IMR-90 (cell line): Measurements from ENCODE around the gene SKP1. TPM values are rescaled to one million over a fixed set of nuclear protein-coding genes. Genes with fewer than 3 reads are reported as not detected.

ENCODE experiments used
- ATAC-seq: fragments of 200-7000 bp; cut with Tn5 transposase; 2 replicates; pipeline ENCODE4 v1.9.1; 2020; ENCODE audit warnings: low read depth, mild to moderate bottlenecking, moderate library complexity
- BruUV-seq: library from RNA; stranded (reverse); fragments of 400-500 nt; replicated peaks from 2 replicates; lab custom pipeline; 2021; lab: Mats Ljungman, UMichigan
- CTCF ChIA-PET: fragments of 300-600 bp; formaldehyde crosslinking; extraction: SDS; loops from one replicate; lab custom pipeline; 2021; ENCODE audit warnings: antibody characterized with exemption; lab: Yijun Ruan, JAX
- POLR2A ChIA-PET: fragments of 300-600 bp; sonication (Branson Sonifier 250); formaldehyde crosslinking; loops from one replicate; lab custom pipeline; 2022; ENCODE audit warnings: antibody characterized with exemption; ENCODE audit not compliant: unreplicated experiment; lab: Charles Lee
- DNase-seq: peaks from one replicate; pipeline ENCODE4 v3.0.0; 2013
- H2AFZ ChIP-seq: replicated peaks from 2 replicates; pipeline ENCODE3; 2013; ENCODE audit warnings: low read length, mild to moderate bottlenecking; ENCODE audit not compliant: poor library complexity
- H2AK5ac ChIP-seq: 2 replicates; pipeline ENCODE4 v1.6.1; 2013; ENCODE audit warnings: low read depth, low read length, inconsistent platforms
- H2AK9ac ChIP-seq: replicated peaks from 2 replicates; pipeline ENCODE3; 2013; ENCODE audit warnings: mild to moderate bottlenecking, low read depth, low read length, moderate library complexity; ENCODE audit not compliant: poor library complexity
- H2BK120ac ChIP-seq: 2 replicates; pipeline ENCODE4 v1.6.1; 2013; ENCODE audit warnings: low read depth, low read length, inconsistent platforms
- H2BK15ac ChIP-seq: 3 replicates; pipeline ENCODE4 v1.6.1; 2013; ENCODE audit warnings: low read depth, low read length, inconsistent platforms
- H2BK20ac ChIP-seq: 2 replicates; pipeline ENCODE4 v1.6.1; 2013; ENCODE audit warnings: low read depth, mild to moderate bottlenecking, inconsistent platforms, low read length, moderate library complexity
- H2BK5ac ChIP-seq: 2 replicates; pipeline ENCODE4 v1.6.1; 2013; ENCODE audit warnings: mild to moderate bottlenecking, low read depth, low read length, inconsistent platforms; ENCODE audit not compliant: poor library complexity, severe bottlenecking
- H3K14ac ChIP-seq: replicated peaks from 2 replicates; pipeline ENCODE4 v1.6.1; 2013; ENCODE audit warnings: low read depth, low read length, inconsistent platforms
- H3K18ac ChIP-seq: 2 replicates; pipeline ENCODE4 v1.6.1; 2013; ENCODE audit warnings: low read depth, low read length, control low read depth
- H3K23ac ChIP-seq: 2 replicates; pipeline ENCODE4 v1.6.1; 2013; ENCODE audit warnings: low read depth, low read length, inconsistent platforms
- H3K27ac ChIP-seq: 2 replicates; pipeline ENCODE4 v1.5.1; 2013; ENCODE audit warnings: mild to moderate bottlenecking, control low read depth, low read length; ENCODE audit not compliant: insufficient read depth
- H3K27me3 ChIP-seq: 2 replicates; pipeline ENCODE4 v1.6.1; 2013; ENCODE audit warnings: low read length; ENCODE audit not compliant: control insufficient read depth, insufficient read depth
- H3K36me3 ChIP-seq: 2 replicates; pipeline ENCODE4 v1.6.1; 2013; ENCODE audit warnings: low read length, mixed read lengths; ENCODE audit not compliant: control insufficient read depth, insufficient read depth
- H3K4ac ChIP-seq: 2 replicates; pipeline ENCODE4 v1.6.1; 2013; ENCODE audit warnings: low read depth, low read length, inconsistent platforms
- H3K4me1 ChIP-seq: 2 replicates; pipeline ENCODE4 v1.6.1; 2013; ENCODE audit warnings: low read length, mixed read lengths; ENCODE audit not compliant: control insufficient read depth, insufficient read depth
- H3K4me2 ChIP-seq: 2 replicates; pipeline ENCODE4 v1.6.1; 2013; ENCODE audit warnings: low read depth, mild to moderate bottlenecking, control low read depth, low read length, moderate library complexity
- H3K4me3 ChIP-seq: 2 replicates; pipeline ENCODE4 v1.5.1; 2013; ENCODE audit warnings: low read depth, mild to moderate bottlenecking, control low read depth, low read length, moderate library complexity; ENCODE audit not compliant: insufficient read depth
- H3K56ac ChIP-seq: 2 replicates; pipeline ENCODE4 v1.6.1; 2013; ENCODE audit warnings: low read length, inconsistent platforms; ENCODE audit not compliant: insufficient read depth; ENCODE audit errors: extremely low read depth
- H3K79me1 ChIP-seq, 2 experiments: 2 replicates each; pipeline ENCODE4 v1.6.1; 2013; ENCODE audit warnings: low read length in 2 of 2, inconsistent platforms in 1 of 2, low read depth in 1 of 2
- H3K9ac ChIP-seq: 2 replicates; pipeline ENCODE4 v1.6.1; 2013; ENCODE audit warnings: low read depth, low read length, control low read depth
- H3K9me1 ChIP-seq: 2 replicates; pipeline ENCODE4 v1.6.1; 2013; ENCODE audit warnings: low read length, inconsistent platforms; ENCODE audit not compliant: insufficient read depth
- H3K9me3 ChIP-seq: 2 replicates; pipeline ENCODE4 v1.6.1; 2013; ENCODE audit warnings: low read length; ENCODE audit not compliant: control insufficient read depth, insufficient read depth
- H4K20me1 ChIP-seq: 2 replicates; pipeline ENCODE4 v1.6.1; 2013; ENCODE audit warnings: low read length, inconsistent platforms; ENCODE audit not compliant: insufficient read depth
- H4K5ac ChIP-seq: 2 replicates; pipeline ENCODE4 v1.6.1; 2013; ENCODE audit warnings: mild to moderate bottlenecking, low read depth, low read length, control low read depth
- H4K8ac ChIP-seq, 2 experiments: 2 replicates each; pipeline ENCODE4 v1.6.1; 2013; ENCODE audit warnings: low read depth in 2 of 2, low read length in 2 of 2, control low read depth in 1 of 2, inconsistent platforms in 1 of 2
- H4K91ac ChIP-seq: 2 replicates; pipeline ENCODE4 v1.6.1; 2013; ENCODE audit warnings: low read depth, low read length, inconsistent platforms; ENCODE audit not compliant: insufficient read depth
- BHLHE40 ChIP-seq: fragments of 150-350 bp; IDR thresholded peaks from 2 replicates; pipeline ENCODE4 v1.6.1; 2016; ENCODE audit warnings: mild to moderate bottlenecking, low read depth, low read length
- CEBPB ChIP-seq: IDR thresholded peaks from 2 replicates; pipeline ENCODE4 v1.6.1; 2012; ENCODE audit warnings: low read depth, low read length, improper control_type of control experiment
- CHD1 ChIP-seq: IDR thresholded peaks from 2 replicates; pipeline ENCODE4 v1.6.1; 2012; ENCODE audit warnings: low read depth, low read length, improper control_type of control experiment
- FOS ChIP-seq: fragments of 150-350 bp; IDR thresholded peaks from 2 replicates; pipeline ENCODE4 v1.6.1; 2016; ENCODE audit warnings: low read depth, low read length
- MAFK ChIP-seq: IDR thresholded peaks from 2 replicates; pipeline ENCODE4 v1.6.1; 2012; ENCODE audit warnings: low read depth, low read length, improper control_type of control experiment
- MAZ ChIP-seq: IDR thresholded peaks from 2 replicates; pipeline ENCODE4 v1.6.1; 2012; ENCODE audit warnings: low read depth, mild to moderate bottlenecking, low read length, improper control_type of control experiment, moderate library complexity, borderline replicate concordance
- NFE2L2 ChIP-seq: fragments of 150-350 bp; IDR thresholded peaks from 2 replicates; pipeline ENCODE4 v1.6.1; 2016; ENCODE audit warnings: low read depth, mild to moderate bottlenecking, low read length
- POLR2A ChIP-seq: IDR thresholded peaks from 2 replicates; pipeline ENCODE4 v1.6.1; 2012; ENCODE audit warnings: mild to moderate bottlenecking, low read depth, low read length
- RAD21 ChIP-seq: IDR thresholded peaks from 2 replicates; pipeline ENCODE4 v1.6.1; 2012; ENCODE audit warnings: low read length, improper control_type of control experiment
- RCOR1 ChIP-seq: IDR thresholded peaks from 2 replicates; pipeline ENCODE4 v1.6.1; 2012; ENCODE audit warnings: mild to moderate bottlenecking, low read length, improper control_type of control experiment; ENCODE audit not compliant: insufficient replicate concordance
- RFX5 ChIP-seq: IDR thresholded peaks from 2 replicates; pipeline ENCODE4 v1.8.0; 2012; ENCODE audit warnings: low read depth, mild to moderate bottlenecking, low read length, moderate library complexity
- SMC3 ChIP-seq: fragments of 150-350 bp; IDR thresholded peaks from 2 replicates; pipeline ENCODE4 v1.6.1; 2016; ENCODE audit warnings: low read depth, mild to moderate bottlenecking, antibody characterized with exemption, low read length, moderate library complexity
- WGBS, 2 experiments: methylation state at CpG; one replicate each; pipeline versions ENCODE4 v1.1.5 to v1.1.7; 2013; ENCODE audit warnings: missing lambda C conversion rate in 2 of 2; ENCODE audit not compliant: insufficient read length in 1 of 2; ENCODE audit errors: extremely low coverage in 2 of 2; 5-methylcytosine and 5-hydroxymethylcytosine counted together
- dilution Hi-C: fragments of 300-500 bp; cut with HindIII; formaldehyde crosslinking; loops from one replicate; pipeline ENCODE4 v1.14.3; 2018; ENCODE audit warnings: low sequenced_read_pairs; ENCODE audit not compliant: unreplicated experiment
- in situ Hi-C: fragments of 300-500 bp; cut with MboI; formaldehyde crosslinking; loops from 3 replicates; pipeline ENCODE4 v1.14.3; 2019; ENCODE audit warnings: low sequenced_read_pairs, inconsistent platforms, mixed read lengths
- intact Hi-C: fragments of 100-400 bp; cut with micrococcal nuclease; formaldehyde crosslinking; loops from 2 replicates; pipeline ENCODE4 v1.10.0; 2022
- polyA plus RNA-seq, 3 experiments: library from polyadenylated mRNA; depleted of rRNA; stranded (reverse); fragments of >200 nt; gene quantifications; 2 replicates each; pipeline ENCODE4 v1.2.3, GENCODE V29; 2012; ENCODE audit warnings: low replicate concordance in 1 of 3
- total RNA-seq: library from RNA; depleted of rRNA; stranded (reverse); fragments of >200 nt; gene quantifications from 2 replicates; pipeline ENCODE4 v1.2.3, GENCODE V29; 2012
- TF ChIP-seq, protein P1 (sequence below): conservative IDR thresholded peaks from 2 replicates; pipeline ENCODE4 v1.5.1; 2012; ENCODE audit warnings: mild to moderate bottlenecking, low read depth, low read length, improper control_type of control experiment
- TF ChIP-seq, protein P2 (sequence below): fragments of 150-350 bp; IDR thresholded peaks from 2 replicates; pipeline ENCODE4 v1.6.1; 2016; ENCODE audit warnings: low read depth, mild to moderate bottlenecking, low read length, moderate library complexity, borderline replicate concordance
- TF ChIP-seq, protein P3 (sequence below): fragments of 150-350 bp; IDR thresholded peaks from 2 replicates; pipeline ENCODE4 v1.6.1; 2017; ENCODE audit warnings: mild to moderate bottlenecking, antibody characterized with exemption, low read length, low read depth

The SKP1 gene
- total and polyA plus RNA-seq, 2 of the 4 experiments (the other 2 are of a cell fraction): 206 to 618 TPM

DNA sequence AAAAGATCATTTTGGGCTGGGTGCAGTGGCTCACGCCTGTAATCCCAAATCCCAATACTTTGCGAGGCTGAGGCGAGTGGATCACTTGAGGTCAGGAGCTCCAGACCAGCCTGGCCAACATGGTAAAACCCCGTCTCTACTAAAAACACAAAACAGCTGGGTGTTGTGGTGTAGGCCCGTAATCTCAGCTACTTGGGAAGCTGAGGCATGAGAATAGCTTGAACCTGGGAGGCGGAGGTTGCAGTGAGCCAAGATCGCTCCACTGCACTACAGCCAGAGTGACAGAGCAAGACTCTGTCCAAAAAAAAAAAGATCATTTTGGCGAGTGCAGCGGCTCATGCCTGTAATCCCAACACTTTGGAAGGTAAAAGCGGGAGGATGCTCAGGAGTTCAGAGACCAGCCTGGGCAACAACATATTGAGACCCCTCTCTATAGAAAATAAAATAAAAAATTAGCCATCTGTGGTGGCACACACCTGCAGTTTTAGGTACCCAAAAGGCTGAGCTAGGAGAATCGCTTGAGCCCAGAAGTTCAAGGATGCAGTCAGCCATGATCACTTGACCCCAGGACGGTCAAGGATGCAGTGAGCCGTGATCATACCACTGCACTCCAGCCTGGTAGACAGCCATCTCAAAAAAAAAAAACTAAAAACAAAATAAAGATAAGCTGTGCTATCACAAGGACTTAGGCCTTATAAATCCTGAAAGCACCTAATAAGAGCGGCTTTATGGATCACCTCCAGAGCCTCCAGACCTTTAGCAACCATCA, 32.9 kb upstream of the SKP1 start:
- Histone ChIP-seq H4K91ac (no peak overlapping the region), H3K18ac (no peak overlapping the region), H3K23ac (no peak overlapping the region), H3K27ac (no peak overlapping the region), H3K4me1 (peaks cover 6% of the 10 kb centered on the region), H3K79me1 (peaks cover 4 to 57% of the 10 kb centered on the region in 2 experiments; a peak in 2 of 4 replicates), H3K4ac (no peak overlapping the region), H3K27me3 (no peaks in the 10 kb centered on the region), H3K9ac (no peak overlapping the region), H2AFZ (no peak overlapping the region), H3K4me2 (no peak overlapping the region), H2BK5ac (no peak overlapping the region), H2BK15ac (no peak overlapping the region), H2AK5ac (no peak overlapping the region), H4K20me1 (peaks cover 95% of the 10 kb centered on the region), H3K9me3 (peaks cover 5% of the 10 kb centered on the region), H3K14ac (no peak overlapping the region), H2BK20ac (no peak overlapping the region), H4K5ac (no peak overlapping the region), H2BK120ac (no peak overlapping the region), H3K36me3 (peaks cover 8% of the 10 kb centered on the region), H3K9me1 (peaks cover 9% of the 10 kb centered on the region; the same call in 1 of the 2 replicates), H2AK9ac (no peak overlapping the region), H3K4me3 (no peak overlapping the region), H3K56ac (no peak overlapping the region), H4K8ac (no peak overlapping the region)
- DNase-seq (no peak), ATAC-seq (no peak)
- intact Hi-C loops (loop anchor here (5.0 kb wide), 1 partner anchor 58 kb away; no protein-coding TSS in a partner anchor), in situ Hi-C loops (no loop called here), dilution Hi-C loops (no loop called here)
- CTCF ChIA-PET: interaction anchor here (0.7 to 1.5 kb wide), 3 partner anchors 9 to 254 kb away, joined by 3 to 6 read pairs (median 4); no protein-coding TSS in a partner anchor
- WGBS, 2 experiments: 93% methylated on average over 3 of the region's 14 CpGs; no CpG with 5 or more reads in 1 of the 2 experiments
- no TSS peak for BruUV-seq
- POLR2A ChIA-PET: no interaction called here
- TF ChIP-seq FOS: no peak
- TF ChIP-seq, protein P1, sequence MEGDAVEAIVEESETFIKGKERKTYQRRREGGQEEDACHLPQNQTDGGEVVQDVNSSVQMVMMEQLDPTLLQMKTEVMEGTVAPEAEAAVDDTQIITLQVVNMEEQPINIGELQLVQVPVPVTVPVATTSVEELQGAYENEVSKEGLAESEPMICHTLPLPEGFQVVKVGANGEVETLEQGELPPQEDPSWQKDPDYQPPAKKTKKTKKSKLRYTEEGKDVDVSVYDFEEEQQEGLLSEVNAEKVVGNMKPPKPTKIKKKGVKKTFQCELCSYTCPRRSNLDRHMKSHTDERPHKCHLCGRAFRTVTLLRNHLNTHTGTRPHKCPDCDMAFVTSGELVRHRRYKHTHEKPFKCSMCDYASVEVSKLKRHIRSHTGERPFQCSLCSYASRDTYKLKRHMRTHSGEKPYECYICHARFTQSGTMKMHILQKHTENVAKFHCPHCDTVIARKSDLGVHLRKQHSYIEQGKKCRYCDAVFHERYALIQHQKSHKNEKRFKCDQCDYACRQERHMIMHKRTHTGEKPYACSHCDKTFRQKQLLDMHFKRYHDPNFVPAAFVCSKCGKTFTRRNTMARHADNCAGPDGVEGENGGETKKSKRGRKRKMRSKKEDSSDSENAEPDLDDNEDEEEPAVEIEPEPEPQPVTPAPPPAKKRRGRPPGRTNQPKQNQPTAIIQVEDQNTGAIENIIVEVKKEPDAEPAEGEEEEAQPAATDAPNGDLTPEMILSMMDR: no peak
- TF ChIP-seq CHD1: no peak
- TF ChIP-seq, protein P2, sequence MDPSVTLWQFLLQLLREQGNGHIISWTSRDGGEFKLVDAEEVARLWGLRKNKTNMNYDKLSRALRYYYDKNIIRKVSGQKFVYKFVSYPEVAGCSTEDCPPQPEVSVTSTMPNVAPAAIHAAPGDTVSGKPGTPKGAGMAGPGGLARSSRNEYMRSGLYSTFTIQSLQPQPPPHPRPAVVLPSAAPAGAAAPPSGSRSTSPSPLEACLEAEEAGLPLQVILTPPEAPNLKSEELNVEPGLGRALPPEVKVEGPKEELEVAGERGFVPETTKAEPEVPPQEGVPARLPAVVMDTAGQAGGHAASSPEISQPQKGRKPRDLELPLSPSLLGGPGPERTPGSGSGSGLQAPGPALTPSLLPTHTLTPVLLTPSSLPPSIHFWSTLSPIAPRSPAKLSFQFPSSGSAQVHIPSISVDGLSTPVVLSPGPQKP: no peak
- no peak for TF ChIP-seq MAFK
- TF ChIP-seq RFX5: no peak
- no peak for TF ChIP-seq RAD21
- TF ChIP-seq, protein P3, sequence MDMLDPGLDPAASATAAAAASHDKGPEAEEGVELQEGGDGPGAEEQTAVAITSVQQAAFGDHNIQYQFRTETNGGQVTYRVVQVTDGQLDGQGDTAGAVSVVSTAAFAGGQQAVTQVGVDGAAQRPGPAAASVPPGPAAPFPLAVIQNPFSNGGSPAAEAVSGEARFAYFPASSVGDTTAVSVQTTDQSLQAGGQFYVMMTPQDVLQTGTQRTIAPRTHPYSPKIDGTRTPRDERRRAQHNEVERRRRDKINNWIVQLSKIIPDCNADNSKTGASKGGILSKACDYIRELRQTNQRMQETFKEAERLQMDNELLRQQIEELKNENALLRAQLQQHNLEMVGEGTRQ: no peak
- TF ChIP-seq NFE2L2: no peak
- no peak for TF ChIP-seq RCOR1
- no peak for TF ChIP-seq CEBPB
- TF ChIP-seq MAZ: no peak
- no peak for TF ChIP-seq POLR2A
- TF ChIP-seq BHLHE40: no peak
- TF ChIP-seq SMC3: no peak
